IMR-90 (cell line): Measurements from ENCODE around the gene GNAT3. TPM values are rescaled to one million over a fixed set of nuclear protein-coding genes. Genes with fewer than 3 reads are reported as not detected.
A peak's percentile ranks its signal among the peaks of the same experiment; 100 is the strongest.

Experiments
- ATAC-seq: fragments of 200-7000 bp; cut with Tn5 transposase; 2 replicates; pipeline ENCODE4 v1.9.1; 2020; ENCODE audit warnings: low read depth, mild to moderate bottlenecking, moderate library complexity
- BruUV-seq: library from RNA; stranded (reverse); fragments of 400-500 nt; replicated peaks from 2 replicates; lab custom pipeline; 2021; lab: Mats Ljungman, UMichigan
- CTCF ChIA-PET: fragments of 300-600 bp; formaldehyde crosslinking; extraction: SDS; loops from one replicate; lab custom pipeline; 2021; ENCODE audit warnings: antibody characterized with exemption; lab: Yijun Ruan, JAX
- POLR2A ChIA-PET: fragments of 300-600 bp; sonication (Branson Sonifier 250); formaldehyde crosslinking; loops from one replicate; lab custom pipeline; 2022; ENCODE audit warnings: antibody characterized with exemption; ENCODE audit not compliant: unreplicated experiment; lab: Charles Lee
- DNase-seq: peaks from one replicate; pipeline ENCODE4 v3.0.0; 2013
- H2AFZ ChIP-seq: replicated peaks from 2 replicates; pipeline ENCODE3; 2013; ENCODE audit warnings: low read length, mild to moderate bottlenecking; ENCODE audit not compliant: poor library complexity
- H2AK5ac ChIP-seq: 2 replicates; pipeline ENCODE4 v1.6.1; 2013; ENCODE audit warnings: low read depth, low read length, inconsistent platforms
- H2AK9ac ChIP-seq: replicated peaks from 2 replicates; pipeline ENCODE3; 2013; ENCODE audit warnings: mild to moderate bottlenecking, low read depth, low read length, moderate library complexity; ENCODE audit not compliant: poor library complexity
- H2BK120ac ChIP-seq: 2 replicates; pipeline ENCODE4 v1.6.1; 2013; ENCODE audit warnings: low read depth, low read length, inconsistent platforms
- H2BK15ac ChIP-seq: 3 replicates; pipeline ENCODE4 v1.6.1; 2013; ENCODE audit warnings: low read depth, low read length, inconsistent platforms
- H2BK20ac ChIP-seq: 2 replicates; pipeline ENCODE4 v1.6.1; 2013; ENCODE audit warnings: low read depth, mild to moderate bottlenecking, inconsistent platforms, low read length, moderate library complexity
- H2BK5ac ChIP-seq: 2 replicates; pipeline ENCODE4 v1.6.1; 2013; ENCODE audit warnings: mild to moderate bottlenecking, low read depth, low read length, inconsistent platforms; ENCODE audit not compliant: poor library complexity, severe bottlenecking
- H3K14ac ChIP-seq: replicated peaks from 2 replicates; pipeline ENCODE4 v1.6.1; 2013; ENCODE audit warnings: low read depth, low read length, inconsistent platforms
- H3K18ac ChIP-seq: 2 replicates; pipeline ENCODE4 v1.6.1; 2013; ENCODE audit warnings: low read depth, low read length, control low read depth
- H3K23ac ChIP-seq: 2 replicates; pipeline ENCODE4 v1.6.1; 2013; ENCODE audit warnings: low read depth, low read length, inconsistent platforms
- H3K27ac ChIP-seq: 2 replicates; pipeline ENCODE4 v1.5.1; 2013; ENCODE audit warnings: mild to moderate bottlenecking, control low read depth, low read length; ENCODE audit not compliant: insufficient read depth
- H3K27me3 ChIP-seq: 2 replicates; pipeline ENCODE4 v1.6.1; 2013; ENCODE audit warnings: low read length; ENCODE audit not compliant: control insufficient read depth, insufficient read depth
- H3K36me3 ChIP-seq: 2 replicates; pipeline ENCODE4 v1.6.1; 2013; ENCODE audit warnings: low read length, mixed read lengths; ENCODE audit not compliant: control insufficient read depth, insufficient read depth
- H3K4ac ChIP-seq: 2 replicates; pipeline ENCODE4 v1.6.1; 2013; ENCODE audit warnings: low read depth, low read length, inconsistent platforms
- H3K4me1 ChIP-seq: 2 replicates; pipeline ENCODE4 v1.6.1; 2013; ENCODE audit warnings: low read length, mixed read lengths; ENCODE audit not compliant: control insufficient read depth, insufficient read depth
- H3K4me2 ChIP-seq: 2 replicates; pipeline ENCODE4 v1.6.1; 2013; ENCODE audit warnings: low read depth, mild to moderate bottlenecking, control low read depth, low read length, moderate library complexity
- H3K4me3 ChIP-seq: 2 replicates; pipeline ENCODE4 v1.5.1; 2013; ENCODE audit warnings: low read depth, mild to moderate bottlenecking, control low read depth, low read length, moderate library complexity; ENCODE audit not compliant: insufficient read depth
- H3K56ac ChIP-seq: 2 replicates; pipeline ENCODE4 v1.6.1; 2013; ENCODE audit warnings: low read length, inconsistent platforms; ENCODE audit not compliant: insufficient read depth; ENCODE audit errors: extremely low read depth
- H3K79me1 ChIP-seq, 2 experiments: 2 replicates each; pipeline ENCODE4 v1.6.1; 2013; ENCODE audit warnings: low read length in 2 of 2, inconsistent platforms in 1 of 2, low read depth in 1 of 2
- H3K9ac ChIP-seq: 2 replicates; pipeline ENCODE4 v1.6.1; 2013; ENCODE audit warnings: low read depth, low read length, control low read depth
- H3K9me1 ChIP-seq: 2 replicates; pipeline ENCODE4 v1.6.1; 2013; ENCODE audit warnings: low read length, inconsistent platforms; ENCODE audit not compliant: insufficient read depth
- H3K9me3 ChIP-seq: 2 replicates; pipeline ENCODE4 v1.6.1; 2013; ENCODE audit warnings: low read length; ENCODE audit not compliant: control insufficient read depth, insufficient read depth
- H4K20me1 ChIP-seq: 2 replicates; pipeline ENCODE4 v1.6.1; 2013; ENCODE audit warnings: low read length, inconsistent platforms; ENCODE audit not compliant: insufficient read depth
- H4K5ac ChIP-seq: 2 replicates; pipeline ENCODE4 v1.6.1; 2013; ENCODE audit warnings: mild to moderate bottlenecking, low read depth, low read length, control low read depth
- H4K8ac ChIP-seq, 2 experiments: 2 replicates each; pipeline ENCODE4 v1.6.1; 2013; ENCODE audit warnings: low read depth in 2 of 2, low read length in 2 of 2, control low read depth in 1 of 2, inconsistent platforms in 1 of 2
- H4K91ac ChIP-seq: 2 replicates; pipeline ENCODE4 v1.6.1; 2013; ENCODE audit warnings: low read depth, low read length, inconsistent platforms; ENCODE audit not compliant: insufficient read depth
- CEBPB ChIP-seq: IDR thresholded peaks from 2 replicates; pipeline ENCODE4 v1.6.1; 2012; ENCODE audit warnings: low read depth, low read length, improper control_type of control experiment
- MAFK ChIP-seq: IDR thresholded peaks from 2 replicates; pipeline ENCODE4 v1.6.1; 2012; ENCODE audit warnings: low read depth, low read length, improper control_type of control experiment
- WGBS, 2 experiments: methylation state at CpG; one replicate each; pipeline versions ENCODE4 v1.1.5 to v1.1.7; 2013; ENCODE audit warnings: missing lambda C conversion rate in 2 of 2; ENCODE audit not compliant: insufficient read length in 1 of 2; ENCODE audit errors: extremely low coverage in 2 of 2; 5-methylcytosine and 5-hydroxymethylcytosine counted together
- dilution Hi-C: fragments of 300-500 bp; cut with HindIII; formaldehyde crosslinking; loops from one replicate; pipeline ENCODE4 v1.14.3; 2018; ENCODE audit warnings: low sequenced_read_pairs; ENCODE audit not compliant: unreplicated experiment
- in situ Hi-C: fragments of 300-500 bp; cut with MboI; formaldehyde crosslinking; loops from 3 replicates; pipeline ENCODE4 v1.14.3; 2019; ENCODE audit warnings: low sequenced_read_pairs, inconsistent platforms, mixed read lengths
- intact Hi-C: fragments of 100-400 bp; cut with micrococcal nuclease; formaldehyde crosslinking; loops from 2 replicates; pipeline ENCODE4 v1.10.0; 2022
- polyA plus RNA-seq, 3 experiments: library from polyadenylated mRNA; depleted of rRNA; stranded (reverse); fragments of >200 nt; gene quantifications; 2 replicates each; pipeline ENCODE4 v1.2.3, GENCODE V29; 2012; ENCODE audit warnings: low replicate concordance in 1 of 3
- total RNA-seq: library from RNA; depleted of rRNA; stranded (reverse); fragments of >200 nt; gene quantifications from 2 replicates; pipeline ENCODE4 v1.2.3, GENCODE V29; 2012

Gene GNAT3
- total and polyA plus RNA-seq, 2 of the 4 experiments (the other 2 are of a cell fraction): not detected

- Histone ChIP-seq H4K91ac (no peak overlapping the region), H2BK15ac (no peak overlapping the region), H3K4ac (no peak overlapping the region), H4K20me1 (no peaks in the 10 kb centered on the region), H3K18ac (no peak overlapping the region), H2BK120ac (no peak overlapping the region), H3K27me3 (no peaks in the 10 kb centered on the region), H2AK9ac (no peak overlapping the region), H3K27ac (no peak overlapping the region), H3K56ac (no peak overlapping the region), H3K9me3 (no peaks in the 10 kb centered on the region), H2AFZ (no peak overlapping the region), H3K9me1 (no peaks in the 10 kb centered on the region), H3K4me1 (peaks cover 2% of the 10 kb centered on the region), H4K5ac (no peak overlapping the region), H3K4me2 (no peak overlapping the region), H2AK5ac (no peak overlapping the region), H3K14ac (no peak overlapping the region), H3K36me3 (no peaks in the 10 kb centered on the region), H2BK5ac (no peak overlapping the region), H4K8ac (no peak overlapping the region), H3K23ac (no peak overlapping the region), H3K79me1 (no peaks in the 10 kb centered on the region), H2BK20ac (no peak overlapping the region), H3K4me3 (no peak overlapping the region), H3K9ac (no peak overlapping the region)
- BruUV-seq: no TSS peak
- TF ChIP-seq CEBPB (peak; percentile 36), MAFK (no peak)
- in situ Hi-C loops (no loop called here), intact Hi-C loops (no loop called here), dilution Hi-C loops (no loop called here)
- ATAC-seq (no peak), DNase-seq (no peak)
- CTCF ChIA-PET: no interaction called here
- POLR2A ChIA-PET: no interaction called here
- no CpG with 5 or more reads among the region's 3 CpGs for WGBS, 2 experiments
Measured at GRCh38 chr7:80482950-80483349, 28.9 kb downstream of the GNAT3 start.
